Activated T-cell treated with anti-CD3 and anti-CD28 coated beads, Interleukin-2, amount 50 U/mL, for 24 hours (primary cell): ENCODE measurements around the gene WDR82.

ENCODE experiments used
- DNase-seq: peaks from one replicate; pipeline ENCODE4 v3.0.0-alpha.2; 2020
- H3K27ac Mint-ChIP-seq: 2 replicates; pipeline ENCODE4 v1.8.0; 2020; ENCODE audit warnings: mild to moderate bottlenecking, mixed read lengths
- H3K27me3 Mint-ChIP-seq: 2 replicates; pipeline ENCODE4 v1.8.0; 2020; ENCODE audit warnings: mixed read lengths
- H3K36me3 Mint-ChIP-seq: 2 replicates; pipeline ENCODE4 v1.8.0; 2020; ENCODE audit warnings: low read depth, mixed read lengths
- H3K4me1 Mint-ChIP-seq: 2 replicates; pipeline ENCODE4 v1.8.0; 2020; ENCODE audit warnings: low read depth, mixed read lengths
- H3K4me3 Mint-ChIP-seq: 2 replicates; pipeline ENCODE4 v1.8.0; 2020; ENCODE audit warnings: mild to moderate bottlenecking, moderate library complexity, mixed read lengths
- H3K9me3 Mint-ChIP-seq: 2 replicates; pipeline ENCODE4 v1.8.0; 2020; ENCODE audit warnings: mixed read lengths

The WDR82 gene

DNA sequence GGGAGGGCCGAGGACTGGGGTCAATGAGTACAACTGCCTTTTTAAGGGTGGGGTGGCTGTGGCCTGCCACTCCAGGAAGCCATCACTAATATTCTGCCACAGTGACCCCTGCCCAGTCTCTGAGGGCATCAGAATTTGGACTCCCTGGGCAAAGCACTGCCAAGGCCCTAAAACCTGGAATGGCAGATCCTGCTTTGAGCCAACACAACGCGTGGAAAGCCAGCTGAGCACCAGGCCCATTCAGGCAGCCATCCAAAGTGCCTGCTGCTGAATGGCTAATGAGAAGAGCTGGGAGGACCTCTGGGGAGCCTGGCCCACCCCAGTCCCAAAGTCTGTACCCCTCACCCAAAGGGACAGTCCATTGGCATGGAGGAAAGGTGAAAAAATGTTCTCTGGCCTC lies 44.5 kb downstream of the WDR82 start:
- Mint-ChIP-seq H3K27ac (peak overlapping the region; percentile 85), H3K4me1 (peaks cover 68% of the 10 kb centered on the region), H3K36me3 (peaks cover 74% of the 10 kb centered on the region), H3K4me3 (no peak overlapping the region), H3K27me3 (no peaks in the 10 kb centered on the region), H3K9me3 (no peaks in the 10 kb centered on the region)
- peak; percentile 24 for DNase-seq

DNA sequence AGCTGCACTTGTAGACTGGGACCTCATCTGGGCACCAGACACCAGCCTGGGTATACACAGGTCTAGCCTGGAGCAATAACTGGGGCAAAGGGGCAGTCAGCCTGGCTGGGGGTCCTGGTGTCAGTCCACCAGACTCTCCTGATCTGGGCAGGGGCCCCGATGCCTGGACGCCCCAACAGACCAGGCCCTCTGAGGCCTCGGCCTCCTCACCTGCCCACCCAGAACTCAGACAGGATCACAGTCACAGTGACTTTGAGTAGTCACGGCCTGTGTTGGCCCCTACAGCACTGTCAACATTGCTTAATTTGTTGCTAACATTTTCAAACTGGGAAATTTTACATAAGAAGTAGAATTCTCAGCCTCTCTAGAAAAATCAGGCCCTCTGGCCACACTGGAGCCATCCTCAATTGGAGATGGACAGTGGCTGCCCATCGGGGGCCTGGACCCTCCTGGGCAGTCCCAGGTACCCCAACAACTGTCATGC lies 45.3 kb downstream of the WDR82 start:
- Mint-ChIP-seq H3K4me3 (no peak overlapping the region), H3K36me3 (peaks cover 75% of the 10 kb centered on the region), H3K27ac (peak overlapping the region; percentile 85)

DNA sequence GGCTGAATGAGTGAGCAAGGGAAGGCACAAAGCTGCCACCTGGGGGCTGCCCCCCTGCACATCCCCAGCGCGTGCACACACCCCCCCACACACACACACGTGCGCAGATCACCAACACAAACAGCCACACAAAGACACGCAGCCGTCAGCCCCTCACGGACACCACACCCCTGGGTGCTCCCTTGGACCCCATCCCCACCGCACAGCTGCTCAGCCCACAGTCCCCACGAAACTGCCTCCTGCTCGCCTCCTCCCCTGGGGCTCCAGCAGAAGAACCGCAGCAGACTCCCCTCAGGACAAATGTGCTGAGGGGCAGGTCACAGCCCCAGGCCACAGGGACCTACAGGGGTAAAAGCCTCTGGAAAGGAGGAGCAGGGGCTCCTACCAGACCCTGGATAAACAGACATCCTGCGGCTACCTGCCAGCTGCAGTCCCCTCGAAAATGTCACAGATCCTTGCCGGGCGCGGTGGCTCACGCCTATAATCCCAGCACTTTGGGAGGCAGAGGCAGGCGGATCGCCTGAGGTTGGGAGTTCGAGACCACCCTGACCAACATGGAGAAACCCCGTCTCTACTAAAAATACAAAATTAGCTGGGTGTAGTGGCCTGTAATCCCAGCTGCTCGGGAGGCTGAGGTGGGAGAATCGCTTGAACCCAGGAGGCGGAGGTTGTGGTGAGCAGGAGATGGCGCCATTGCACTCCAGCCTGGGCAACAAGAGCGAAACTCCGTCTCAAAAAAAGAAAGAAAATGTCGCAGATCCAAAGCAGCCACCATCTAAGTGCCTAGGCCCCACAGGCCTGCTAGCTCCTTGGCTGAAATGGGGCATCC lies 46.0 kb downstream of the WDR82 start:
- no peaks in the 10 kb centered on the region for H3K9me3 Mint-ChIP-seq
- H3K27ac Mint-ChIP-seq, result peak overlapping the region; percentile 85
- H3K4me1 Mint-ChIP-seq, result peaks cover 63% of the 10 kb centered on the region
- peak; percentile 61 for DNase-seq
- no peak overlapping the region for H3K4me3 Mint-ChIP-seq
- H3K27me3 Mint-ChIP-seq, result no peaks in the 10 kb centered on the region
- H3K36me3 Mint-ChIP-seq, result peaks cover 81% of the 10 kb centered on the region

More for the DNA sequence above, 45.3 kb downstream of the WDR82 start:
- H3K4me1 Mint-ChIP-seq, result peaks cover 66% of the 10 kb centered on the region
- H3K9me3 Mint-ChIP-seq, result no peaks in the 10 kb centered on the region
- H3K27me3 Mint-ChIP-seq, result no peaks in the 10 kb centered on the region
- peak; percentile 28 for DNase-seq

DNA sequence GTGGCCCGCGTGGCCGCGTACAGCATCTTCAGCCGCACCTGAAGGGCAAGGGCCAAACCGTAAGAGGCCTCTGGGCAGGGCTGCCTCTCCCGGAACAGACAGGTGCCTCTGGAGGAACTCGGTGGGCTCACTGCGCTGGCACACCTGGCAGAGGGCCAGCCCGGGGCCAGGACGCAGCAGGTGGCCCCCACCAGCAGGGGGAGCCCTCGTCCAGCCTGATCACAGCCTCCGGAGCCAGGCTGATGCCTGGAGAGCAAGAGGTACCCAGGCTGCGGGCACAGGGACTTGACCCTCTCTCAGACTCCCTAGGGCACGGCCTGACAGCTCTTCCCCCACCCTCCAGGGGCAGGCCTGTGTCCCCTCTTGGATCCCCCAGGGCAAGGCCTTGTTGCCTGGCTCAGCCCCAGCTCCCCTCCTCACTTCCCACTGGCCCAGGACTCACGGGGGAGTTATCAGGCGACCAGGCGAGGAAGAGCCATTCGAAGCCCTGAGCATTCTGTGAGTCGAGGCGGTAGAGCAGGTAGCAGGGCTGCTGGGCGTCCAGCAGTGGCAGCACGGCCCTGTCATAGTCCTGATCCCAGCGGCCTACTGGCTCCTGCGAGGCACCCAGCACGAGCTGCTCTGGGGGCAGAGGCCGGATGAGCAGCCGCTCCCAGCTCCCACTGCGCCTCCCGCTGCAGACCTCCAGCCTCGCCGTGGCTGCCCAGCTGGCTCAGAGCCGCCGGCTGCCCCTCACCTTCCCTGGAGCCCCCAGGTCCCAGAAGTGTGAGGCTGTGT lies 46.8 kb downstream of the WDR82 start:
- peak; percentile 94 for DNase-seq
- Mint-ChIP-seq H3K4me3 (no peak overlapping the region), H3K9me3 (no peaks in the 10 kb centered on the region), H3K27ac (peak overlapping the region; percentile 82), H3K27me3 (no peaks in the 10 kb centered on the region), H3K4me1 (peaks cover 59% of the 10 kb centered on the region), H3K36me3 (peaks cover 82% of the 10 kb centered on the region)

DNA sequence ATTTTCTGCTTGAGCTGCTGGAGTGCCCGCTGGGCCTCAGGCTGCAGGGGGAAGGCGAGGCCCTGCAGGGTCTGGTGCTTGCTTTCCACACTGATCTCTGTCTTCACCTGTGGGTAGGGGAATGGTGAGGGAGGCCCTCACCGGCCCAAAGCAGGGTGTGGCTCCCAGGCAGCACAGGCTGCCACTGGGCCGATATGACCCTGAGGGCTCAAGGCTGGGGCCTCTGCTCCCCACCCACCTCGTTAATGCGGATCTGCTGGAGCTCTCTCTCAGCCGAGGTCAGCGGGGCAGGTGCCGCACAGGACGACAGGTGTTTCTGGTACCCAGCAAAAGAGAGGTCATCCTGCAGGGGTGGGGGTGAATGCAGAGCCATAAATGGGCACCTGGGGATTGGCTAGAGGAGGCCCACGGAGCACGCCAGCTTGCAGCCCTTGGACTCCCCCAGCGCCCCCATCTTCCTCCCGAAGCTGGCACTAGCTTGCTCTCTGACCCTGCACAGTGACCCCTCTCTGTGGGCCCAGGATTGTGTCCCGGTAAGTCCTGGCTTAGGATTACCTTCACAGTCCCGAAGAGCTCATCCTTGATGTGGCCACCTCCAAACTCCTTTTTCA lies 47.5 kb downstream of the WDR82 start:
- peak overlapping the region; percentile 82 for H3K27ac Mint-ChIP-seq
- H3K36me3 Mint-ChIP-seq, result peaks cover 79% of the 10 kb centered on the region
- peak; percentile 33 for DNase-seq
- no peak overlapping the region for H3K4me3 Mint-ChIP-seq
- H3K9me3 Mint-ChIP-seq, result no peaks in the 10 kb centered on the region
- H3K27me3 Mint-ChIP-seq, result no peaks in the 10 kb centered on the region
- peaks cover 60% of the 10 kb centered on the region for H3K4me1 Mint-ChIP-seq

DNA sequence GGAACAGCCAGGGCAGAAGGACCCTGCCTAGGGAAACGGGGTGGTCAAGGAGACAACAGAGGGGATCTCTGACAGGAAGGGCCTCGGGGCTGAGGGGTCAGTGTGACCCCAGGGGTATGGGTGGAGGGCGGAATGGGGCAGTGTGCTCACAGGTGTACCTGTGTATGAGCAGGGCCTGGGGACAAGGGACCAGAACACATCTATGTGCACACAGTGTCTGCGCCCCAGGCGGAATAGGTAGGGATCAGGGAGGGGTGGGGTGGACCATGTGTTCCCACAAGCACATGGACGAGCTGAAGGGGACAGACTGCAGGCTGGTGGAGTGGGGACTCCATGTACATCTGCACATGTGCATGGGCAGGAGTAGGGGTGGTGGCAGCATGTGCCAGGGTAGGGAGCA lies 48.0 kb downstream of the WDR82 start:
- Mint-ChIP-seq H3K4me1 (peaks cover 60% of the 10 kb centered on the region), H3K27me3 (no peaks in the 10 kb centered on the region), H3K4me3 (no peak overlapping the region), H3K27ac (peak overlapping the region; percentile 72), H3K9me3 (no peaks in the 10 kb centered on the region), H3K36me3 (peaks cover 74% of the 10 kb centered on the region)
- no peak for DNase-seq

DNA sequence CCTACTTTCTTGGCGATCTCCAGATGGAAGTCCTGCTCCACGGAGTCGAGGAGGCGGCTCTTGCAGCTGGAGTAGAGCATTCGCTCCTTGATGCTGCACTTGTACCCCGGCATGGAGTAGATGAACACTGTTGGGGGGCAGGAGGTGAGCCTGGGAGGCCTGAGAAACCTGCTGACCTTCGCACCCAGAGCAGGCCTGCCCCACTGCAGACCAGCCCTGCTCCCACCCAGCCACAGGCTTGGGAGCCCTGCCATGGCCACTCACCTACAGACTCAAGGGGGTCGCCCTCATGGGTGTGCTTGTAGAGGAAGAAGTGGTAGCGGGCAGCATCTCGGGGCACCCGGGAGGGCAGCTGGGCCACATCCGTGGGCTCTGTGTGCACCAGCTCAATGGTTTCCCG lies 48.8 kb downstream of the WDR82 start:
- H3K27ac Mint-ChIP-seq, result peak overlapping the region; percentile 72
- H3K4me3 Mint-ChIP-seq, result no peak overlapping the region
- H3K27me3 Mint-ChIP-seq, result no peaks in the 10 kb centered on the region
- no peak for DNase-seq
- peaks cover 68% of the 10 kb centered on the region for H3K36me3 Mint-ChIP-seq
- no peaks in the 10 kb centered on the region for H3K9me3 Mint-ChIP-seq
- H3K4me1 Mint-ChIP-seq, result peaks cover 59% of the 10 kb centered on the region

DNA sequence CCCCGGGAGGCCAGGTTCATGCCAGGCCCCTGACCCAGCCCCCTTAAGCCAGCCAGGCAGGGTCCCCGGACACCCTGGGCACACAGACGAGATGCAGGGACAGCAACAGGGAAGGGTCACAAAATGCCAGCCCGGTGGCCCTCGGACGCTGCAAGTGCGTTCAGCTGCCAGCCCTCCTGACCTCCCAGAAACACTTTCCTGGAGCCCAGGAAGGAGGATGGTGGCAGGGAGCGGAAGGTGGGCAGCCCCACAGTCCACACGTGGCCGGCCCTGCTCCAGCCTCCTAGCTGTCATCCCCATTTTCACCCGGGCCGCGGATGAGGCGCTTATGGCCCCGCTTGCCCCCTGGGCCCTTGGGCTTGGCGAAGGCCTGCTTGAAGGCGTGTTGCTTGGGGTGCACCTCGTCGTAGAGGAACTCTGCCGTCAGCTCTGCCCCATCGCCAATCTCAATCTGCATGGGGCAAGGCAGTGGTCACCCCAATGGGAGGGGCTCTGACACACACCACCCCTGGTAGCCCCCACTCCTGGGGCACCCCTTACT lies 49.6 kb downstream of the WDR82 start:
- H3K9me3 Mint-ChIP-seq, result no peaks in the 10 kb centered on the region
- no peak overlapping the region for H3K4me3 Mint-ChIP-seq
- DNase-seq, result no peak
- H3K4me1 Mint-ChIP-seq, result peaks cover 58% of the 10 kb centered on the region
- H3K36me3 Mint-ChIP-seq, result peaks cover 60% of the 10 kb centered on the region
- no peaks in the 10 kb centered on the region for H3K27me3 Mint-ChIP-seq
- H3K27ac Mint-ChIP-seq, result no peak overlapping the region

DNA sequence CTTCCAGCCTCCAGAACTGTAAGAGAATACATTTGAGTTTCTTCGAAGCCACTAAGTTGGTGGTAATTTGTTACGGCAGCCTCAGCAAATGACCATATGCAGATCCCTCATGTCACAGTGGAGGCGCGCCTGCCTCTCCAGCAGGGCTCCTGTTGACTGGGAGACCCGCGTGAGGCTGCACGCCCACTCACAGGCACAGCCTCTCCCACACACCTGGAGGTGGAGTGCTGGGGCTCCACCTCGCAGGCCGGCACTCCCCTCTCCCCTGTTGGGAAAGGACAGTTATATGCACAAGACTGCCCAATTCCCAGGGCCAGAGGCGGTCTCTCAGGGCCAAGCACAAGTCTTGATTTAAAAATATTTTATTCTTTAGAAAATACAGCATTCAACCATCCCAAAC lies 50.2 kb downstream of the WDR82 start:
- Mint-ChIP-seq H3K36me3 (peaks cover 54% of the 10 kb centered on the region), H3K27me3 (no peaks in the 10 kb centered on the region), H3K27ac (peak overlapping the region; percentile 93), H3K4me3 (no peak overlapping the region), H3K4me1 (peaks cover 60% of the 10 kb centered on the region), H3K9me3 (no peaks in the 10 kb centered on the region)
- DNase-seq, result no peak

DNA sequence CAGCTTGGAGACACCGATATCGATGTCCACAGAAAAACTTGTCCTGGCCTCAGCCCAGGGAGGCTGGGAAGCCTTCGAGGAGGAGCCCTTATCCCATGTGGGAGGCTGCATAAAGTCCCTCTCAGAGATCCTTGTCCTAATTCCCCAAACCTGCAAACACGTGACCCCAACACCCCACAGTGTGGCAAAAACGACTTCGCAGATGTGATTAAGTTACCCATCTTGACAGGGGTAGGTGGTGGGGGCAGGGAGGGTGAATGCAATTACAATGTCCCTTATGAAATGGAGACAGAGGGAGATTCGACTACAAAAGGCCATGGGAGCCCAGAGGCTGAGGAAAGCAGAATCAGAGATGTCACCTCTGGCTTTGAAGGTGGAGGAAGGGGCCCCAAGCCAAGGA lies 50.7 kb downstream of the WDR82 start:
- Mint-ChIP-seq H3K4me1 (peaks cover 60% of the 10 kb centered on the region), H3K9me3 (no peaks in the 10 kb centered on the region), H3K4me3 (no peak overlapping the region), H3K27me3 (no peaks in the 10 kb centered on the region), H3K27ac (peak overlapping the region; percentile 93), H3K36me3 (peaks cover 49% of the 10 kb centered on the region)
- DNase-seq, result no peak

DNA sequence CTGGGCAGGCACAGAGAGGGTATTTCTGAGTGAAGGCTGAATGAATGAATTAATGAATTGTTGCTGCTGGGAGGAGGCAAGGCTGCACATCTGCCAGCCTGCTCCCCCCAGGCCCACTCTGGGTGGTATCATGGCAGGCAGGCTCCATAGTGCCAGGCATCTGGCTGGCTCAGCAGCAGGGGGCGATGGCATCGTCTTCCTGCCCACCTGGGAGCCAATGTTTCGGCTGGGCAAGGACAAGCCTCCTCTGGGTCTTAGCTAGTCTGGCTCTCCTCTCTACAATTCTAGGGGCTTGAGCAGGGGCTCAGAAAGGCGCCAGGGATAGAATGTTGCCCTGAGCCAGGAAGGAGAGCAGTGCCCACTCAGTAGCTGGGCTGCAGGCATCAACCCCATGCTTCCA lies 51.3 kb downstream of the WDR82 start:
- Mint-ChIP-seq H3K27ac (peak overlapping the region; percentile 93), H3K4me1 (peaks cover 60% of the 10 kb centered on the region), H3K9me3 (no peaks in the 10 kb centered on the region)

DNA sequence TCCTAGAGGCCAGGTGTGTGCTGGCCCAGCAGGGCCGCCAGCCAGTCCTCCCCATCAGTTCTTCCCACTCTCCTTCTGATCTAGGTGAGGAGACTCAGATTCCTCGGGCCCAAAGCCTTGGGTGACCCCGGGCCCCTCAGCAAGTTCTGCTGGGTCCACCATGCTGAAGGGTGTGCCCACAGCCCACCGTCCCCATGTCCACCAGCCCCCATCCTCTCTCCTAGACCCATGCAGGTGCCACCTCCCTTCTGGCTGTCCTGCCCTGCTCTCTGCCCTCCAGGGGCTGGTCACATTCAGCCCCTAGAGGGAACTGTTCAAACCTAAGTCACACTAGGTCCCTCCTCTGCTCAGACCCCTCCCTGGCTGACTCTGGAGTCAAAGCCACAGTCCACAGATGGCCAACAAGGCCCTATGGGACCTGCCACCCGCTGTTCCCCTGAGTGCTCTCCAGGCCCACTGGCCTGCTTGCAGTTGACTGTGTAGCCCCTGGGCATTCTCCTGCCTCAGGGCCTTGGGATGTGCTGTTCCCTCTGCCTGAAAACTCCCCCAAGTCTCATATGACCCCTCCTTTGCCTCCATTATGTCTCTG lies 52.1 kb downstream of the WDR82 start:
- H3K4me3 Mint-ChIP-seq, result peak overlapping the region; percentile 54
- H3K9me3 Mint-ChIP-seq, result no peaks in the 10 kb centered on the region
- H3K27ac Mint-ChIP-seq, result peak overlapping the region; percentile 93

More for the DNA sequence above, 51.3 kb downstream of the WDR82 start:
- Mint-ChIP-seq H3K36me3 (peaks cover 44% of the 10 kb centered on the region), H3K27me3 (no peaks in the 10 kb centered on the region), H3K4me3 (no peak overlapping the region)
- DNase-seq, result no peak

DNA sequence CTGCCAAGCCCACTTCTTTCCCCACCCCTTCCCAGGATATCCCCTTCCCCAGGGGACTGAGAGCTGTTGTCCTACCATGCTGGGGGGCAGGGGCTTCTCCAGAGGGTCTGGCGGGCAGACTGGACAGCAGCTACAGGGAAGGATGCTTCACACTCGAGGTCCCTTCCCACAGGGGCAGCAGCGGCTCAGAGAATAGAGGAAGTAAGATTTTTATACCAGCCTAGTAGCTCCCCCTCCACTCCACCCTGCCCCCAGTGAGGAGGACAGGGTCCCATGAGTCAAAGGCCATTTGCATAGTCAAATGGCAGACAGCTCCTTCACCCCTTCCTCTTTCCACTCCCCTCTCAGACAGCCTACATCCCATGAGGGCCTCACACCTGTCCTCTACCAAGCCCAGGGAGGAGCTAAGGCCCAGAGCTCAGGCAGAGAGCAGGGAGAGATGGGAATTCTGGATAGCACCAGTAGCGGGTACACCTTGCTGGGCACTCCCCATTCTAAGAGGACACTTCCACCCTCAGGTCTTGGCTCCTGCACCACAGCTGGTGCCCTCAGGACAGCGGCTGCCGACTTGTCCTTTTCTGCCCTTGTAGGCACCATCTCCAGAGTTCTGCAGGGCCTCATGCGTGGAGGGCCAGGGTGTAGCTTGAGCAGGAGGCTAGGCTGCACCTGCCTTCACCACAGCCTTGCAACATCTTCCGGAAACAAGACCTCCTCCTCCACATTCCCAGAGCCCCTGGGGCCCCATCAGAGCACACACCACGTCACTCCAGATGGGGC lies 52.8 kb downstream of the WDR82 start, which contains the start of gene TLR9:
TLR9 (minus strand) TSS at position 194 of the 777 bp plus-strand sequence; CDS start at position 78, 116 bp downstream.
- H3K4me1 Mint-ChIP-seq, result peaks cover 67% of the 10 kb centered on the region
- peaks cover 30% of the 10 kb centered on the region for H3K36me3 Mint-ChIP-seq
- no peaks in the 10 kb centered on the region for H3K9me3 Mint-ChIP-seq
- no peaks in the 10 kb centered on the region for H3K27me3 Mint-ChIP-seq
- peak within 1 kb of the TSS; percentile 93 for H3K27ac Mint-ChIP-seq
- H3K4me3 Mint-ChIP-seq, result peak within 1 kb of the TSS; percentile 54
- peak; percentile 66 for DNase-seq

More for the DNA sequence above, 52.1 kb downstream of the WDR82 start:
- no peak for DNase-seq
- Mint-ChIP-seq H3K4me1 (peaks cover 61% of the 10 kb centered on the region), H3K36me3 (peaks cover 37% of the 10 kb centered on the region), H3K27me3 (no peaks in the 10 kb centered on the region)
